HepG2 (cell line): ENCODE measurements around the gene NIPSNAP3A.

Experiments used
- DR1 ChIP-seq: sonication (generic); formaldehyde crosslinking; IDR thresholded peaks from 2 replicates; pipeline ENCODE4 v1.8.0; 2021; ENCODE audit warnings: mild to moderate bottlenecking, missing genetic modification reagents, inconsistent platforms
- HNRNPK ChIP-seq: fragments of 200-400 bp; formaldehyde crosslinking; IDR thresholded peaks from 2 replicates; pipeline ENCODE4 v1.6.1; 2018; ENCODE audit warnings: low read length, low read depth, moderate library complexity, mild to moderate bottlenecking; ENCODE audit not compliant: poor library complexity, severe bottlenecking
- NR2F1 ChIP-seq, 2 experiments: fragments of 450-650 bp in 1 of 2; formaldehyde crosslinking in 1 of 2; IDR thresholded peaks; 2 replicates each; pipeline versions ENCODE4 v1.5.0 to v1.6.1; 2016 to 2020; ENCODE audit warnings: mild to moderate bottlenecking in 1 of 2, missing compliant biosample characterization in 1 of 2, missing genetic modification reagents in 1 of 2, moderate library complexity in 1 of 2
- TAF1 ChIP-seq: sonication (generic); formaldehyde crosslinking; IDR thresholded peaks from 2 replicates; pipeline ENCODE4 v1.4.0; 2020; ENCODE audit warnings: missing genetic modification reagents
- TBL1XR1 ChIP-seq: fragments of 150-350 bp; IDR thresholded peaks from 2 replicates; pipeline ENCODE4 v1.6.1; 2014; ENCODE audit warnings: borderline replicate concordance, low read length; ENCODE audit not compliant: partially characterized antibody
- ZBTB8A ChIP-seq: sonication (generic); formaldehyde crosslinking; IDR thresholded peaks from 2 replicates; pipeline ENCODE4 v1.4.0; 2020; ENCODE audit warnings: mild to moderate bottlenecking, low read depth, missing genetic modification reagents, borderline replicate concordance
- ZNF121 ChIP-seq: sonication (generic); formaldehyde crosslinking; IDR thresholded peaks from 2 replicates; pipeline ENCODE4 v1.5.0; 2020; ENCODE audit warnings: mild to moderate bottlenecking, missing genetic modification reagents
- TF ChIP-seq, protein P1 (sequence below): sonication (generic); formaldehyde crosslinking; IDR thresholded peaks from 2 replicates; pipeline ENCODE4 v1.5.0; 2020; ENCODE audit warnings: mild to moderate bottlenecking, missing genetic modification reagents, moderate library complexity
- TF ChIP-seq, protein P2 (sequence below), 2 experiments: IDR thresholded peaks; 2 replicates each; pipeline ENCODE4 v1.6.1; 2011 to 2012; ENCODE audit warnings: low read length in 2 of 2, borderline replicate concordance in 1 of 2, low read depth in 1 of 2, mild to moderate bottlenecking in 1 of 2, moderate library complexity in 1 of 2
- TF ChIP-seq, protein P3 (sequence below): sonication (generic); formaldehyde crosslinking; IDR thresholded peaks from 2 replicates; pipeline ENCODE4 v1.4.0; 2020; ENCODE audit warnings: mild to moderate bottlenecking, missing genetic modification reagents

DNA sequence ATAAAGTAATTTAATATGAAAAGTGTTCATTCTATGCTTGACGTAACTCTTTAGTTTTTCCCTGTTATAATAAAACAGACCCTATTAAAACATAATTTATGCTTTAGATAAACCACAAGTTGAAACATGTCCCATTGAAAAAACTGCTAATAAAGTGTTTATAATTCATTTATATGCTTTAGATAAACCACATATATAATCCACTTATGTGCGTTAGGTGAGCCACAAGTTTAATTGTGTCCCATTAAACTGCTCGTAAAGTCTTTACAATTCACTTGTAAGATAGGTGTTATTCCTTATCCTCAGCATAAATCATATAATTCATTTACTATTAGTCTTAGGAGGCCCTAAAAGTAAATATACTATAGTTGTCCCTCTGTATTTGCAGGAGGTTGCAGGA, 20.0 kb downstream of the NIPSNAP3A start:
- TF ChIP-seq TBL1XR1 (no peak), NR2F1 (CRISPR knock-in tag; IDR thresholded peaks at IDR 0.05) (no peak), DR1 (CRISPR knock-in tag) (no peak), ZBTB8A (CRISPR knock-in tag) (no peak), HNRNPK (no peak), TAF1 (CRISPR knock-in tag) (no peak), ZNF121 (CRISPR knock-in tag) (no peak)
- TF ChIP-seq, protein P1, sequence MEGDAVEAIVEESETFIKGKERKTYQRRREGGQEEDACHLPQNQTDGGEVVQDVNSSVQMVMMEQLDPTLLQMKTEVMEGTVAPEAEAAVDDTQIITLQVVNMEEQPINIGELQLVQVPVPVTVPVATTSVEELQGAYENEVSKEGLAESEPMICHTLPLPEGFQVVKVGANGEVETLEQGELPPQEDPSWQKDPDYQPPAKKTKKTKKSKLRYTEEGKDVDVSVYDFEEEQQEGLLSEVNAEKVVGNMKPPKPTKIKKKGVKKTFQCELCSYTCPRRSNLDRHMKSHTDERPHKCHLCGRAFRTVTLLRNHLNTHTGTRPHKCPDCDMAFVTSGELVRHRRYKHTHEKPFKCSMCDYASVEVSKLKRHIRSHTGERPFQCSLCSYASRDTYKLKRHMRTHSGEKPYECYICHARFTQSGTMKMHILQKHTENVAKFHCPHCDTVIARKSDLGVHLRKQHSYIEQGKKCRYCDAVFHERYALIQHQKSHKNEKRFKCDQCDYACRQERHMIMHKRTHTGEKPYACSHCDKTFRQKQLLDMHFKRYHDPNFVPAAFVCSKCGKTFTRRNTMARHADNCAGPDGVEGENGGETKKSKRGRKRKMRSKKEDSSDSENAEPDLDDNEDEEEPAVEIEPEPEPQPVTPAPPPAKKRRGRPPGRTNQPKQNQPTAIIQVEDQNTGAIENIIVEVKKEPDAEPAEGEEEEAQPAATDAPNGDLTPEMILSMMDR: no peak
- TF ChIP-seq, protein P2, sequence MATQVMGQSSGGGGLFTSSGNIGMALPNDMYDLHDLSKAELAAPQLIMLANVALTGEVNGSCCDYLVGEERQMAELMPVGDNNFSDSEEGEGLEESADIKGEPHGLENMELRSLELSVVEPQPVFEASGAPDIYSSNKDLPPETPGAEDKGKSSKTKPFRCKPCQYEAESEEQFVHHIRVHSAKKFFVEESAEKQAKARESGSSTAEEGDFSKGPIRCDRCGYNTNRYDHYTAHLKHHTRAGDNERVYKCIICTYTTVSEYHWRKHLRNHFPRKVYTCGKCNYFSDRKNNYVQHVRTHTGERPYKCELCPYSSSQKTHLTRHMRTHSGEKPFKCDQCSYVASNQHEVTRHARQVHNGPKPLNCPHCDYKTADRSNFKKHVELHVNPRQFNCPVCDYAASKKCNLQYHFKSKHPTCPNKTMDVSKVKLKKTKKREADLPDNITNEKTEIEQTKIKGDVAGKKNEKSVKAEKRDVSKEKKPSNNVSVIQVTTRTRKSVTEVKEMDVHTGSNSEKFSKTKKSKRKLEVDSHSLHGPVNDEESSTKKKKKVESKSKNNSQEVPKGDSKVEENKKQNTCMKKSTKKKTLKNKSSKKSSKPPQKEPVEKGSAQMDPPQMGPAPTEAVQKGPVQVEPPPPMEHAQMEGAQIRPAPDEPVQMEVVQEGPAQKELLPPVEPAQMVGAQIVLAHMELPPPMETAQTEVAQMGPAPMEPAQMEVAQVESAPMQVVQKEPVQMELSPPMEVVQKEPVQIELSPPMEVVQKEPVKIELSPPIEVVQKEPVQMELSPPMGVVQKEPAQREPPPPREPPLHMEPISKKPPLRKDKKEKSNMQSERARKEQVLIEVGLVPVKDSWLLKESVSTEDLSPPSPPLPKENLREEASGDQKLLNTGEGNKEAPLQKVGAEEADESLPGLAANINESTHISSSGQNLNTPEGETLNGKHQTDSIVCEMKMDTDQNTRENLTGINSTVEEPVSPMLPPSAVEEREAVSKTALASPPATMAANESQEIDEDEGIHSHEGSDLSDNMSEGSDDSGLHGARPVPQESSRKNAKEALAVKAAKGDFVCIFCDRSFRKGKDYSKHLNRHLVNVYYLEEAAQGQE (IDR thresholded peaks at IDR 0.05; ENCODE audit: borderline replicate concordance in 1 of 2, low read depth in 1 of 2, low read length in 2 of 2): no peak
- TF ChIP-seq, protein P3, sequence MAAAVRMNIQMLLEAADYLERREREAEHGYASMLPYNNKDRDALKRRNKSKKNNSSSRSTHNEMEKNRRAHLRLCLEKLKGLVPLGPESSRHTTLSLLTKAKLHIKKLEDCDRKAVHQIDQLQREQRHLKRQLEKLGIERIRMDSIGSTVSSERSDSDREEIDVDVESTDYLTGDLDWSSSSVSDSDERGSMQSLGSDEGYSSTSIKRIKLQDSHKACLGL (CRISPR knock-in tag): no peak
